ENCODE data around the gene SPESP1. TPM values are rescaled to one million over a fixed set of nuclear protein-coding genes. Genes with fewer than 3 reads are reported as not detected.

Gene SPESP1
- total and polyA plus RNA-seq, 9 of the 15 experiments (the other 6 are each of a cell fraction or from before 2014, with no cell fraction given) = not detected

- no peak for TF ChIP-seq GTF2B (IDR thresholded peaks at IDR 0.05; ENCODE audit: extremely low read depth, insufficient read length)
- no peak for TF ChIP-seq NCOA4 (IDR thresholded peaks at IDR 0.05; ENCODE audit: partially characterized antibody)
- TF ChIP-seq NR3C1 (CRISPR knock-in tag; IDR thresholded peaks at IDR 0.05) = no peak
- no peak for TF ChIP-seq CHD1 (IDR thresholded peaks at IDR 0.05; ENCODE audit: low read length)
- no peak for TF ChIP-seq NFATC3 (IDR thresholded peaks at IDR 0.05)
- no peak for TF ChIP-seq ZNF766 (CRISPR knock-in tag; conservative IDR thresholded peaks at IDR 0.05)
- TF ChIP-seq POLR2B (IDR thresholded peaks at IDR 0.05; ENCODE audit: low read depth, partially characterized antibody) = no peak
- no peak for TF ChIP-seq ZC3H8 (IDR thresholded peaks at IDR 0.05)
These were observed 20.0 kb upstream of the SPESP1 start (continued) for GRCh38 chr15:68910341-68910740.

- H3K36me3 ChIP-seq (ENCODE audit: control insufficient read depth, insufficient read depth, low read length) = no peaks in the 10 kb centered on the region
- no peak overlapping the region for H3K9ac ChIP-seq (ENCODE audit: insufficient read depth in 1 of 2, low read depth in 2 of 2, low read length in 2 of 2)
- intact Hi-C loops (cut with micrococcal nuclease) = no loop called here
- H4K20me1 ChIP-seq (replicated peaks; ENCODE audit: control insufficient read depth, insufficient read depth, low read length) = no peaks in the 10 kb centered on the region
- CTCF ChIA-PET (ENCODE audit: low intra/inter-chr PET ratio) = no interaction called here
- no TSS peak for BruUV-seq (replicated peaks)
- ATAC-seq (no peak), DNase-seq (ENCODE audit: extremely low read depth in 1 of 4, low spot score in 3 of 4) (no peak), FAIRE-seq (no peak)
- H2AFZ ChIP-seq (ENCODE audit: low read depth, low read length) = no peak overlapping the region
- H3K9me1 ChIP-seq (ENCODE audit: control insufficient read depth, insufficient read depth, low read length) = no peaks in the 10 kb centered on the region
- in situ Hi-C loops (cut with MboI) = no loop called here
- H3K4me1 ChIP-seq (replicated peaks in 1 of 2; ENCODE audit: control insufficient read depth in 2 of 2, insufficient read depth in 2 of 2, low read length in 2 of 2) = no peaks in the 10 kb centered on the region
- H3K79me2 ChIP-seq (ENCODE audit: control insufficient read depth, insufficient read depth, low read length) = no peaks in the 10 kb centered on the region
- H3K9me3 ChIP-seq (replicated peaks; ENCODE audit: control insufficient read depth, insufficient read depth, low read depth, low read length) = no peaks in the 10 kb centered on the region; the same call in 1 of the 2 replicates
- no peak overlapping the region for H3K4me2 ChIP-seq (ENCODE audit: insufficient read depth, low read length)
- no peak overlapping the region for H3K4me3 ChIP-seq
- WGBS (ENCODE audit: insufficient coverage, low coverage, missing lambda C conversion rate) = 0% methylated on average over 2 of the region's 2 CpGs
- POLR2A ChIA-PET = interaction anchor here (0.5 kb wide), 1 partner anchor 526 kb away, joined by 3 read pairs; no protein-coding TSS in a partner anchor
- peaks cover 0 to 5% of the 10 kb centered on the region in 2 experiments; a peak in 3 of 5 replicates for H3K27me3 ChIP-seq (ENCODE audit: control insufficient read depth in 2 of 2, insufficient read depth in 2 of 2, low read length in 2 of 2)
- H3K27ac ChIP-seq (ENCODE audit: extremely low read depth, low read depth, low read length) = no peak overlapping the region
- TF ChIP-seq ZNF699 (CRISPR knock-in tag; IDR thresholded peaks at IDR 0.05; ENCODE audit: insufficient replicate concordance) = no peak
- TF ChIP-seq NFIX (CRISPR knock-in tag; IDR thresholded peaks at IDR 0.05; ENCODE audit: low read depth) = no peak
- no peak for TF ChIP-seq ESRRB (CRISPR knock-in tag; IDR thresholded peaks at IDR 0.05; ENCODE audit: borderline replicate concordance)
- TF ChIP-seq ZNF316 (IDR thresholded peaks at IDR 0.05) = peak; percentile 42
- TF ChIP-seq ZNF436 (CRISPR knock-in tag; IDR thresholded peaks at IDR 0.05) = no peak
- no peak for TF ChIP-seq CCAR2 (IDR thresholded peaks at IDR 0.05; ENCODE audit: low read depth, low read length)
- no peak for TF ChIP-seq ZNF121 (CRISPR knock-in tag; conservative IDR thresholded peaks at IDR 0.05)
- no peak for TF ChIP-seq ZNF655 (CRISPR knock-in tag; IDR thresholded peaks at IDR 0.05)
- peak; percentile 38; the same call in 1 of the 2 replicates for TF ChIP-seq C11orf30 (IDR thresholded peaks at IDR 0.05; ENCODE audit: low read depth)
- no peak for TF ChIP-seq HINFP (tag; conservative IDR thresholded peaks at IDR 0.05; ENCODE audit: low read depth)
- no peak for TF ChIP-seq ID3 (CRISPR knock-in tag; IDR thresholded peaks at IDR 0.05)
- no peak for TF ChIP-seq ID3 (tag; IDR thresholded peaks at IDR 0.05)
- no peak for TF ChIP-seq SRF (CRISPR knock-in tag; IDR thresholded peaks at IDR 0.05)
These were observed 19.5 kb upstream of the SPESP1 start for GRCh38 chr15:68910816-68911215.

Measured in K562 (cell line).